GM12864 (cell line): Measurements from ENCODE around the gene RTKN2.

ENCODE experiments used
- DNase-seq: peaks from one replicate; pipeline ENCODE4 v3.0.0-alpha.2; 2011; ENCODE audit warnings: low read depth
- H3K4me3 ChIP-seq: 2 replicates; pipeline ENCODE4 v1.5.1; 2011; ENCODE audit warnings: mild to moderate bottlenecking, low read depth, low read length, control low read depth
- TF ChIP-seq, protein P1 (sequence below): IDR thresholded peaks from 2 replicates; pipeline ENCODE4 v1.5.1; 2011; ENCODE audit warnings: low read depth, mild to moderate bottlenecking, moderate library complexity, low read length, control low read depth, inconsistent platforms; ENCODE audit errors: missing control alignments

RTKN2 gene

DNA sequence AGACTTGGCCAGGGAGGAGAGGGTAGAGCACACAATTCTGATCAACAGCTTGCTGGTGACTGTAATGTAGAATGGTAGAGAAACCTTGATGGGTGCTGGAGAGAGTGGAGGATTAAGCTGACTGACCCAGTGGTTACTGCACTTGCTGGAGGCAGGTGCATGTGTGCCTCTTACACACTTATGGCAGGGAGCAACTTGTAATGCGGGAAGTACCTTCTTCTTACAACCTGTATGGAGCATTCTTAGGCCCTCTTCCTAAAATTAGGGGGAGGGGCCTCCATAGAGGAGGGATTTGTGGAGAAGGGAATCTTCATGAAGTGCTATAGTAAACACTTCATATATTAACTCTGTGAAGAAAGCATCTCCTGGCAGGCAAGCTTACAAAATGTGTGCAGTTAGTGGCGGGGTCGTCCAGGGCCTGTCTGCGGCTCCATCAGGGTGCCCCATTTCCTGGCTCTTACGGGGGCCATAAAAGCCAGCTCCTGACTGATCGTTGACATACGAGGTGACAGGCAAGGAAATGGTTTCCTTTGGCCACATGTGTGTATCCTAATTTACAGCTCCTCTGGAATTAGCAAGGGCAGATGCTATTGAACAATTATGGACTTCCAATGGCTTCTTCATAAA, 113.5 kb downstream of the RTKN2 start:
- no peak overlapping the region for H3K4me3 ChIP-seq
- TF ChIP-seq, protein P1, sequence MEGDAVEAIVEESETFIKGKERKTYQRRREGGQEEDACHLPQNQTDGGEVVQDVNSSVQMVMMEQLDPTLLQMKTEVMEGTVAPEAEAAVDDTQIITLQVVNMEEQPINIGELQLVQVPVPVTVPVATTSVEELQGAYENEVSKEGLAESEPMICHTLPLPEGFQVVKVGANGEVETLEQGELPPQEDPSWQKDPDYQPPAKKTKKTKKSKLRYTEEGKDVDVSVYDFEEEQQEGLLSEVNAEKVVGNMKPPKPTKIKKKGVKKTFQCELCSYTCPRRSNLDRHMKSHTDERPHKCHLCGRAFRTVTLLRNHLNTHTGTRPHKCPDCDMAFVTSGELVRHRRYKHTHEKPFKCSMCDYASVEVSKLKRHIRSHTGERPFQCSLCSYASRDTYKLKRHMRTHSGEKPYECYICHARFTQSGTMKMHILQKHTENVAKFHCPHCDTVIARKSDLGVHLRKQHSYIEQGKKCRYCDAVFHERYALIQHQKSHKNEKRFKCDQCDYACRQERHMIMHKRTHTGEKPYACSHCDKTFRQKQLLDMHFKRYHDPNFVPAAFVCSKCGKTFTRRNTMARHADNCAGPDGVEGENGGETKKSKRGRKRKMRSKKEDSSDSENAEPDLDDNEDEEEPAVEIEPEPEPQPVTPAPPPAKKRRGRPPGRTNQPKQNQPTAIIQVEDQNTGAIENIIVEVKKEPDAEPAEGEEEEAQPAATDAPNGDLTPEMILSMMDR: no peak
- no peak for DNase-seq

DNA sequence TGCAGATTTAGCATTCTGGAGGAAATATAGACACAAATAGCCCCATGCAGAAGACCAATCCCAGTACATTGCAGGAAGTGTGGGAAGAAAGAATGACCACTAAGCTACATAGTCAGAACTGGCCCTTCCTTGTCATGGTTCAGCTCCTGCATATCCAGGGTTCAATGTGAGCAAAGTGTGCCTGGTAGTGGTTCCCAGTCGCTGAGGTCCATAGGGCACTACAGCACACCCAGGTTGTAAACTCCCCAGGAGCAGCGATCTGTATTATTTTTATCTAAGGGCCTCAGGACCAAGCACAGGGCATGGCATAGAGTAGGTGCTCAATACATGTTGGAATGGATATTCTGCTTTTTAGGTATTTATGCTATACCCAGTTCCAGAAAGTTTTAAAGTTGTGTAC, 114.4 kb downstream of the RTKN2 start:
- H3K4me3 ChIP-seq: no peak overlapping the region
- TF ChIP-seq, protein P1: no peak
- no peak for DNase-seq

DNA sequence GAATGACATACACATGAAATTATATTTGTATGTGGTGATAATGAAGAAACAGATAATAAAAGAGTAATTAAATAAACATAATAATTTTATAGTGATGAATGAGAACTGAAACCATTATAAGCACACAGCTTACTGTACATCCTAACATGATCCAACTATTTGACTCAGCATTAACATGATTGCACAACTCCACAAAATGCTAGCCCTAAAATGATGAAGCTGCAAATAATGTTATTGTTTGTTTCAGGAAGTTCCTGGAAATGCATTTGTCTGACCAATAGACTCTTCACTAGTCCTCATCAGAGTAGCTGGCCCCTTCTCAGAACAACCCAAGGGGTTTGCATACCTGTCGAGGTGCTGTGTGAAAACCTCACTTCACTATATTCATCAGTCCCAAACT, 115.5 kb downstream of the RTKN2 start:
- TF ChIP-seq, protein P1: no peak
- no peak overlapping the region for H3K4me3 ChIP-seq
- DNase-seq: no peak

DNA sequence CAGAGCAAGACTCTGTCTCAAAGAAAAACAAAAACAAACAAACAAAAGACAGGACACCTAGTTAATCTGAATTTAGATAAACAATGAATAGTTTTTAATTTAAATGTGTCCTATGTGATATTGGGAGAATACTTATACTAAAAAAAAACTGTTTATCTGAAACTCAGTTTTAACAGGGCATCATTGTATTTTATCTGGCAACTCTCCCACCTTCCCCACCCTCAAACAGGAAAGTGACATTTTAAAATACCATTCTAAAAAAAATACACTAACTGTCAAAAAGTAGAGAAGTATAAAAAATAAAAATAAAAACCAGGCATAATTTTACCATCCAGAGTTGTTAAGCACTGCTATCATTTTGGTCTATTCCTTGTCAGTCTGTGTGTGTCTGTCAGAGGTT, 119.0 kb downstream of the RTKN2 start:
- TF ChIP-seq, protein P1: no peak
- no peak overlapping the region for H3K4me3 ChIP-seq
- no peak for DNase-seq

DNA sequence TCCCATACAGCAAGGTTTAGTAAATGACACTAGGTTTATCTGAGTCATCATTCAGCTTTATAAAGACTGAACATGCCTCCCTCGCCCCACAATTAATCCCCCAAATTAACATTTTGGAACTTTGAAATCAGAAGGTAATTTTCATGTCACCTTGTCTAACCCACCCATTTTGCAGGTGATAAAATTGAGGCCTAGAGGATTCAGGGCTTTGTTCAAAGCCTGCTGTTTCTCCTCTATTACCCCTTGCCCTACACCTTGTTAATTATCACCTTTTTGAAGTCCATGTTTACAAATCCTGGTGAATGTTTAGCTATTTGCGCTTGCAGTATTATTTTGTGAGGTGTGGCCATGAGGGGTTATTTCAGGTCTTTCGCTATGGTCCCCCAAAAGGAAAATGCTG, 120.5 kb downstream of the RTKN2 start:
- TF ChIP-seq, protein P1: no peak
- no peak overlapping the region for H3K4me3 ChIP-seq
- no peak for DNase-seq

DNA sequence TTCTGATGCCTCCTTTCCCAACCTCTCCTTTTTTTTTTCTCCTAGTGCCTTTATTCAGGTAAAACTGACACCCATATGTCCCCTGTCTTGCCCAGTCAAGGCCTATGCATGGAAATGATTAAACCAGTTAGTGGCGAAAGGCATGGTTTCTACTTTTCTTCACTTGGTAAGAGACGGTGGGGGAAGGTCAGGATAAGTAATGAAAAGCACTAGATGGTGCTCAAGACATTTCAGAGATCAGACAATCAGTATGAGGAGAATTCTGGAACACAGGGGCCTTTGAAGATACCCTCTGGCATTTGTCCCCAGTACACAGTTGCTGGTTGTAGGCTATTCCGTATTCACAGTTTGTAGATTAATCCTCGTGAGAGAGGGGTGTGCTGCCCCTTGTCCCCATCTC, 121.2 kb downstream of the RTKN2 start:
- no peak overlapping the region for H3K4me3 ChIP-seq
- DNase-seq: no peak
- TF ChIP-seq, protein P1: no peak

DNA sequence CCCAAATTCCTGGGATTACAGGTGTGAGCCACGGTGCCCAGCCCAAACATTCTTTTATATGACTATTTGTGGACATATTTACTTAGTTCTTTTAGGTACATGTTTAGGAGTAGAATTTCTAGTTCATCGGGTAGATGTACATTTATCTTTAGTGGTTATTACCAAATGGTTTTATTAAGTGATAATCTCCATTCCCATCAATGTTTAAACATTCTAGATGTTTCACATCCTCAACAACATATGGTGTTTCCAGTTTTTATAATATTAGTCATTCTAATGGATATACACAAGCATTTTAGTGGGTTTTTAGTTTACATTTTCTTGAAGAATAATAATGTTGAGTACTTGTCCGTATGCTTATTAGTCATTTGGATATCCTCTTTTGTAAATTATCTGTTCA, 131.7 kb downstream of the RTKN2 start:
- no peak for DNase-seq
- TF ChIP-seq, protein P1: no peak
- H3K4me3 ChIP-seq: no peak overlapping the region
